SIG-M5 treated with dmso at 0.1 percent for 504 hours (cell line): ENCODE measurements around the gene CXCR3.
"Not testable (repeated sequence)": the region's sequence is repeated elsewhere in the genome, so short reads cannot be mapped to it uniquely, and the experiment has no call there.

Experiments
- DNase-seq: peaks from one replicate; lab custom pipeline; 2025; ENCODE audit not compliant: unreplicated experiment; lab: John Stamatoyannopoulos, UW

CXCR3 gene

DNA sequence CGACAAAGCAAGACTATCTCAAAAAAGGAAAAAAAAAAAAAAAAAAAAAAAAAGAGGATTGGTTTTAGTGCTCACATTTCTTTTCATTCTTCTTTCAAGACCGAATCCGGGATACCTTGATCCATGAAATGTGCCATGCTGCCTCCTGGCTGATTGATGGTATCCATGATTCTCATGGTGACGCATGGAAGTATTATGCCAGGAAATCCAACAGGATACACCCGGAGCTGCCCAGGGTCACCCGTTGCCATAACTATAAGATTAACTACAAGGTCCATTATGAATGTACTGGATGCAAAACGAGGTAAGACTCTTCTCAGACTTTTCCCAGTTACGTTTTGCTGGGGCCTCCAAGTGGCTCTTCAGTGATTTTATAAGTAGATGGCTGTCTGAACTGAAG is 6.1 kb downstream of the CXCR3 start:
- DNase-seq = no peak

- DNase-seq = not testable (repeated sequence)
Measured at GRCh38 chrX:71611736-71612135, 6.6 kb downstream of the CXCR3 start.

- no peak for DNase-seq
Measured at GRCh38 chrX:71609095-71609750, 9.1 kb downstream of the CXCR3 start.

DNA sequence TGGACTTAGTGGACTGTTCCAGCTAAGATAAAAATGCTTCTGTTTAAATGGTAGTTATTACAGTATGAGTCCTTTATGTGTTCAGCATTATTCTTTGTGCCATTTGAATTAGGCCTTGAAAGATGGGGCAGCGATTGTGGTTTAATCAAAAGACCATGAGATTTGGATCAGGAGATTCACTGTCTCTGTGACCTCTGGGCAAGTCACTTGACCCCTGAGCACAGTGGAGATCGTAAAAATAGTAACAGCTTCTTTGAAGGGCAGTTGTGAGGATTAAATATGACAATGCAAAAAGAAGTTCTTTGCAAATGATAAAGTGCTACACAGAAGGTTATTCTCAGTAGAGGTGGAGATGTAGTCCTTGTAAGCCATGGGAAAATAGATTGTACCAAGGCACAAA is 10.8 kb downstream of the CXCR3 start:
- DNase-seq = no peak

- no peak for DNase-seq
Measured at GRCh38 chrX:71606536-71607216, 11.6 kb downstream of the CXCR3 start.

DNA sequence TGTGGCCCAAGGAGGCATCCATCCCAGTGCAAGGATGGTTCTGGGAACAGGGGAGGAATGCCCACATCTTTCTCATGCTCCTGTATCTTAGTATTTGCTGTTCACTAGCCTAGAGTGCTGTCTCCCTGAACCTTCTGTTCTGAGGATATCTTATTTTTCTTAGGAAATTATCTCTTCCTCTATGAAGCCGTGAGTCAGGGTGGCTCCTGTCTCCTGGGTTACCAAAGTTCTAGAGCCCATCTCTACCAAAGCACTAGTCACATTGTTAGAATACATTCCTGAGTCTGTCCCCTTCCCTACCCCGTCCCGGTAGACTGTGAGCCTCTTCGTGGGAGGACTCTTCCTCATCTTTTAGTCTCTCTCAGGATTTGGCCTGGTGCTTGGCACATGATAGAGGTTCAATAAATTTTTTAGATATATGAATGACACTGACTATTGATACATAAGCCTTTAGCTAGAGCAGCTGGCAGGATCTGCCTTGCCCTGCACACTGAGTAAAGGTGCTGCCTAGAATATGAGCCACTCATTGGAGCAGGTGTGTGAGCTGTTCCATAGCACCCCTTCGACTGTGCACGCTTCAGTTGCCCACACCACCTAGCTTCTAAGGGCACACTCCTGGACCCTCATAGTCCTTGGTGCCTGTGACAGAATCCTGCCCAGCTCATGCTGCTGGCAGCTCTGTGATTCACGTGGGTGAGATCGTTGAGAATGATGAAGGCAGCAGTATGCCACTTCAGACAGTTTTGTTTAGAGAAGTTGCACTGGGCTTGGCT is 13.3 kb downstream of the CXCR3 start:
- DNase-seq = no peak

DNA sequence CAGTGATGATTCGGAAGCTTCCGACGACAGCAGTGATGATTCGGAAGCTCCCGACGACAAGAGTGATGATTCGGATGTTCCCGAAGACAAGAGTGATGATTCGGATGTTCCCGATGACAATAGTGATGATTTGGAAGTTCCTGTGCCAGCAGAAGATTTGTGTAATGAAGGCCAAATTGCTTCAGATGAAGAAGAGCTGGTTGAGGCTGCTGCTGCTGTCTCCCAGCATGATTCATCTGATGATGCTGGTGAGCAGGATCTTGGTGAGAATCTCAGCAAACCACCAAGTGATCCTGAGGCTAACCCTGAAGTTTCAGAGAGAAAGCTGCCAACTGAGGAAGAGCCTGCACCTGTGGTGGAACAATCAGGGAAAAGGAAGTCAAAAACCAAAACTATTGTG is 14.2 kb downstream of the CXCR3 start:
- DNase-seq = no peak

- DNase-seq = no peak
Measured at GRCh38 chrX:71603618-71604017, 14.7 kb downstream of the CXCR3 start.

- no peak for DNase-seq
Measured at GRCh38 chrX:71599965-71600364, 18.3 kb downstream of the CXCR3 start.

GRCh38 chrX:71593210-71593609 is 25.1 kb downstream of the CXCR3 start:
- DNase-seq = not testable (repeated sequence)

- DNase-seq = no peak
Measured at GRCh38 chrX:71586929-71587328, 31.4 kb downstream of the CXCR3 start.

GRCh38 chrX:71581210-71581609 is 37.1 kb downstream of the CXCR3 start:
- no peak for DNase-seq

DNA sequence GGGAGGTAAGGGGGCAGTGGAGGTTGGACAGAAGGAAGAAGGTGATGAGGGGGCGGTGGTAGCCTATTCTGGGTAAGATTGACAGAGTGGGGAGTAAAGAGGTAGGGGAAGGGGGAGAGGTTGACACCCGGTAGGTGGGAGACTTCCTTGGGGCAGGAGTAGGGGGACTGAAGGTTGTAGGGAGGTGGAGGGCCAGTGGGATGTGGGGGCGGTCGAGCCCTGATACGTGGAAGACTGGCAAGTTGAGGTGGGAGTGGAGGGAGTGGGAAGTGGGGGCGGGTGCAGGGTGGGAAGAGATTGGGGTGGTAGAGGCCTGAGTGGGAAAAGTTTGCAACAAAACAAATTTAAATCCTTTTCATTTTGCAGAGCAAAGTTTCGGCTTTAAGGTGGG is 38.3 kb downstream of the CXCR3 start:
- no peak for DNase-seq

GRCh38 chrX:71579136-71579989 is 38.9 kb downstream of the CXCR3 start:
- DNase-seq = no peak

GRCh38 chrX:71578253-71579135 is 39.8 kb downstream of the CXCR3 start, which contains the start of gene GCNA:
Gene GCNA (plus strand): TSS chrX:71578437. CDS start chrX:71580822, 2,385 bp downstream.
- no peak for DNase-seq

DNA sequence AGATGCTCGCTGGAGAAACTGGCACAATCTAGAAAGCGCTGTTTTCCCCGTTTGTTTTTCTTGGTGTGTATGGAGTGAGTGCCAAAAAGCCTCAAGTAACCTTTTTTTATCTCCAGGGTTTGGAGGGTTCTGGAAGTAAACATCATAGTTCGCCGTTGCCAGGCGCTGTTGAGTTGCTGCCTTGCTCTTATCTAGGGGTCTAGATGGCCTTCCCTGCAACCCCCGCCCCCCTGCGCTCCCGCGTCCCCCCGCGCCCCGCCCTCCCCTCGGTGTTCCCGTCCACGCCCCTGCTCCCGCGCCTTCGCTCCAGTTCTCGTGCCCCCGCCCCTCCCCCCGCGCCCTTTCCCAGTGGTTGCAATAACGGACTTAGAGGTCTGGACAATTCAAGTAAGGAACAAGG is 40.6 kb downstream of the CXCR3 start:
- DNase-seq = no peak

- DNase-seq = no peak
Measured at GRCh38 chrX:71573590-71573989, 44.7 kb downstream of the CXCR3 start.

DNA sequence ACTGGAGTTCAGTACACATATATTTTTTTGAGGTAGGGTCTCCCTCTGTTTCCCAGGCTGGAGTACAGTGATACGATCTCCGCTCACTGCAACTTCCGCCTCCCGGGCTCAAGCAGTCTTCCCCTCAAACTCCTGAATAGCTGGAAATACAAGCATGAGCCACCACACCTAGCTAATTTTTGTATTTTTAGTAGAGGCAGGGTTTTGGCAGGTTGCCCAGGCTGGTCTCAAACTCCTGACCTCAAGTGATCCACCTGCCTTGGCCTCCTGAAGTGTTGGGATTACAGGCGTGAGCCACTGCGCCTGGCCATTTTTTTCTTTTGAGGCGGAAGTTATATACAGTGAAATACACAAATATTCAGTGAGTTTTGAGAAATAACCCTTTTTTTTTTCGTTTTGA is 46.9 kb downstream of the CXCR3 start:
- DNase-seq = not testable (repeated sequence)
